Measurements from ENCODE around the gene KIF6. TPM values are rescaled to one million over a fixed set of nuclear protein-coding genes. Genes with fewer than 3 reads are reported as not detected.

KIF6 gene
- total and polyA plus RNA-seq, 4 donors = 2.0 to 4.8 (median 2.9) TPM

GRCh38 chr6:39642270-39642669 lies 82.9 kb downstream of the KIF6 start:
- H3K36me3 ChIP-seq (ENCODE audit: control insufficient read depth, insufficient read depth, low read length) = no peaks in the 10 kb centered on the region
- no peak overlapping the region for H3K4me3 ChIP-seq (ENCODE audit: low read depth, low read length)
- H3K27ac ChIP-seq (ENCODE audit: low read depth, low read length) = no peak overlapping the region
- 43% methylated on average over 1 of the region's 2 CpGs for WGBS (ENCODE audit: insufficient coverage)
- no peaks in the 10 kb centered on the region for H3K4me1 ChIP-seq (ENCODE audit: control insufficient read depth, insufficient read depth, low read length)
- H3K9me3 ChIP-seq (ENCODE audit: control insufficient read depth, insufficient read depth, low read length) = no peaks in the 10 kb centered on the region
- no peak for DNase-seq (ENCODE audit: low read depth in 4 of 6, low spot score in 6 of 6)
- H3K27me3 ChIP-seq (ENCODE audit: control insufficient read depth, insufficient read depth, low read length) = no peaks in the 10 kb centered on the region

- no peak overlapping the region for H3K4me3 ChIP-seq (ENCODE audit: low read depth, low read length)
- H3K36me3 ChIP-seq (ENCODE audit: control insufficient read depth, insufficient read depth, low read length) = no peaks in the 10 kb centered on the region
- H3K9me3 ChIP-seq (ENCODE audit: control insufficient read depth, insufficient read depth, low read length) = no peaks in the 10 kb centered on the region
- H3K4me1 ChIP-seq (ENCODE audit: control insufficient read depth, insufficient read depth, low read length) = no peaks in the 10 kb centered on the region
- H3K27ac ChIP-seq (ENCODE audit: low read depth, low read length) = no peak overlapping the region
- DNase-seq (ENCODE audit: low read depth in 4 of 6, low spot score in 6 of 6) = no peak
- no peaks in the 10 kb centered on the region for H3K27me3 ChIP-seq (ENCODE audit: control insufficient read depth, insufficient read depth, low read length)
- WGBS (ENCODE audit: insufficient coverage) = 100% methylated on average over 1 of the region's 1 CpG
These were observed 86.9 kb downstream of the KIF6 start for GRCh38 chr6:39638126-39638822.

GRCh38 chr6:39634646-39635341 lies 90.4 kb downstream of the KIF6 start:
- DNase-seq (ENCODE audit: low read depth in 4 of 6, low spot score in 6 of 6) = no peak
- Histone ChIP-seq H3K9me3 (ENCODE audit: control insufficient read depth, insufficient read depth, low read length) (no peaks in the 10 kb centered on the region), H3K4me3 (ENCODE audit: low read depth, low read length) (no peak overlapping the region), H3K27ac (ENCODE audit: low read depth, low read length) (no peak overlapping the region), H3K27me3 (ENCODE audit: control insufficient read depth, insufficient read depth, low read length) (no peaks in the 10 kb centered on the region), H3K36me3 (ENCODE audit: control insufficient read depth, insufficient read depth, low read length) (no peaks in the 10 kb centered on the region), H3K4me1 (ENCODE audit: control insufficient read depth, insufficient read depth, low read length) (no peaks in the 10 kb centered on the region)
- WGBS (ENCODE audit: insufficient coverage) = no CpG with 5 or more reads among the region's 3 CpGs

DNA sequence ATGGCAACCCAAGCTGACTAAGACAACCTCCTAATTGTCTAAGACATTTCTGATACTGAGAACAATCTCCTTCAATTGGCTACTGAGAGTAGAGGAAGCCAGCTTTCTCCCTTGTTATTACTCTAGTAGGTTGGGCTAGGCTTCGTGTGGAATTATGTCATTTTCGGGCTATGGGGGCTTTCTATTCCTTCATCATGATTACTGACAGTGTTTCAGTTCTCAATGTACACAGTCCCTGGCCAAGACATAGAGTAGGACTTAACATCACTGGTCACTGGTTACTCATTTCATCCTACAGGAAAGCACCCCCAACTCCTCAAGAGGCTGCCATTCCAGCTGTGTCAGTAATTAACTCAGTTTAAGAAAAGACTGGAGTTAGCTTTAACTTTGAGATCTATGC lies 100.0 kb downstream of the KIF6 start:
- no CpG with 5 or more reads among the region's 2 CpGs for WGBS (ENCODE audit: insufficient coverage)
- DNase-seq (ENCODE audit: low read depth in 4 of 6, low spot score in 6 of 6) = no peak
- H3K4me3 ChIP-seq (ENCODE audit: low read depth, low read length) = no peak overlapping the region

DNA sequence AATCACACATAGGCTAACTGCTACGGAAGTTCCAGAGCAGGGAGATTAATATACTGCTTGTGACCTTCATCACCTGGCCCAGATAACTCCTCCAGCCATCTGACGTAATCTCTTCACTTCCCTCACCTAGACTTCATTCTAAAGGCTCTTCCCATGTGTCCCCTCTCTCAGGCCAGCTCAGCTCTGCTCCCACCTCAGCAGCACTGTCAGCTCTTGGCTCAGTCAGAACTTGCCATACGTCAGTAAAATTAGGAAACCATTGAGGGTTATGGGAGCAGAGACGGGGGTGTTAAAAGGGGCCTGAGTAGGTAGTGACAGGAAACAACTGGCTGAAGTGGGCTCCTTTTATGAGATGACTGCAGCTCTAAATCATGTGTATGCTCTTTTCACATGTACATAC lies 101.5 kb downstream of the KIF6 start:
- 89% methylated on average over 4 of the region's 4 CpGs for WGBS (ENCODE audit: insufficient coverage)
- no peak overlapping the region for H3K27ac ChIP-seq (ENCODE audit: low read depth, low read length)
- H3K9me3 ChIP-seq (ENCODE audit: control insufficient read depth, insufficient read depth, low read length) = no peaks in the 10 kb centered on the region
- no peaks in the 10 kb centered on the region for H3K36me3 ChIP-seq (ENCODE audit: control insufficient read depth, insufficient read depth, low read length)
- DNase-seq (ENCODE audit: low read depth in 4 of 6, low spot score in 6 of 6) = no peak
- H3K27me3 ChIP-seq (ENCODE audit: control insufficient read depth, insufficient read depth, low read length) = no peaks in the 10 kb centered on the region
- H3K4me1 ChIP-seq (ENCODE audit: control insufficient read depth, insufficient read depth, low read length) = no peaks in the 10 kb centered on the region
- H3K4me3 ChIP-seq (ENCODE audit: low read depth, low read length) = no peak overlapping the region

More for the DNA sequence above, 100.0 kb downstream of the KIF6 start:
- Histone ChIP-seq H3K9me3 (ENCODE audit: control insufficient read depth, insufficient read depth, low read length) (no peaks in the 10 kb centered on the region), H3K27me3 (ENCODE audit: control insufficient read depth, insufficient read depth, low read length) (no peaks in the 10 kb centered on the region), H3K27ac (ENCODE audit: low read depth, low read length) (no peak overlapping the region), H3K4me1 (ENCODE audit: control insufficient read depth, insufficient read depth, low read length) (no peaks in the 10 kb centered on the region), H3K36me3 (ENCODE audit: control insufficient read depth, insufficient read depth, low read length) (no peaks in the 10 kb centered on the region)

GRCh38 chr6:39617520-39617919 lies 107.7 kb downstream of the KIF6 start:
- WGBS (ENCODE audit: insufficient coverage) = 67% methylated on average over 1 of the region's 3 CpGs
- Histone ChIP-seq H3K36me3 (ENCODE audit: control insufficient read depth, insufficient read depth, low read length) (no peaks in the 10 kb centered on the region), H3K4me1 (ENCODE audit: control insufficient read depth, insufficient read depth, low read length) (no peaks in the 10 kb centered on the region), H3K27ac (ENCODE audit: low read depth, low read length) (no peak overlapping the region), H3K27me3 (ENCODE audit: control insufficient read depth, insufficient read depth, low read length) (no peaks in the 10 kb centered on the region), H3K4me3 (ENCODE audit: low read depth, low read length) (no peak overlapping the region), H3K9me3 (ENCODE audit: control insufficient read depth, insufficient read depth, low read length) (no peaks in the 10 kb centered on the region)
- no peak for DNase-seq (ENCODE audit: low read depth in 4 of 6, low spot score in 6 of 6)

- Histone ChIP-seq H3K9me3 (ENCODE audit: control insufficient read depth, insufficient read depth, low read length) (no peaks in the 10 kb centered on the region), H3K4me1 (ENCODE audit: control insufficient read depth, insufficient read depth, low read length) (no peaks in the 10 kb centered on the region), H3K27ac (ENCODE audit: low read depth, low read length) (no peak overlapping the region), H3K36me3 (ENCODE audit: control insufficient read depth, insufficient read depth, low read length) (no peaks in the 10 kb centered on the region), H3K27me3 (ENCODE audit: control insufficient read depth, insufficient read depth, low read length) (no peaks in the 10 kb centered on the region), H3K4me3 (ENCODE audit: low read depth, low read length) (no peak overlapping the region)
- peak in 1 of 6 donors; percentile 28 for DNase-seq (ENCODE audit: low read depth in 4 of 6, low spot score in 6 of 6)
These were observed 108.2 kb downstream of the KIF6 start for GRCh38 chr6:39617026-39617425.

DNA sequence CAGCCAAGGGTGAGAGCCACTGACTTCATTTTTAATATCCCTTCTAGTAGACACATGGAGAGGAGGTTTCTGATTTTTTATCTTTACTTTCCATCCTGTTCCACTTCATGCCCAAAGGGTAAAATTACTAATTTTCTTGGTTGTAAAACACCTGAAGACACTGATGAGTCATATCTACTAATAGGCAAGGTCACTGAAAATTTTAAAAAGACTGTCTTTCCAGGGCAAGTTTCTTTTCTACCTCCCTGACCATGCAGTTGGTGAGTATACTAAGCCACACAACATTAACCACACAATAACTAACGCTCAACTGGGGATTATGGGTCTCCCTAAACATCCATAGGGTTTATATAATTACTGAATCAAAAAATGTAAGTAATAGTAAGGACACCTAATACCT lies 109.6 kb downstream of the KIF6 start:
- Histone ChIP-seq H3K36me3 (ENCODE audit: control insufficient read depth, insufficient read depth, low read length) (no peaks in the 10 kb centered on the region), H3K4me1 (ENCODE audit: control insufficient read depth, insufficient read depth, low read length) (no peaks in the 10 kb centered on the region), H3K27me3 (ENCODE audit: control insufficient read depth, insufficient read depth, low read length) (no peaks in the 10 kb centered on the region), H3K4me3 (ENCODE audit: low read depth, low read length) (no peak overlapping the region), H3K27ac (ENCODE audit: low read depth, low read length) (no peak overlapping the region), H3K9me3 (ENCODE audit: control insufficient read depth, insufficient read depth, low read length) (no peaks in the 10 kb centered on the region)
- no CpG with 5 or more reads among the region's 1 CpG for WGBS (ENCODE audit: insufficient coverage)
- DNase-seq (ENCODE audit: low read depth in 4 of 6, low spot score in 6 of 6) = no peak

DNA sequence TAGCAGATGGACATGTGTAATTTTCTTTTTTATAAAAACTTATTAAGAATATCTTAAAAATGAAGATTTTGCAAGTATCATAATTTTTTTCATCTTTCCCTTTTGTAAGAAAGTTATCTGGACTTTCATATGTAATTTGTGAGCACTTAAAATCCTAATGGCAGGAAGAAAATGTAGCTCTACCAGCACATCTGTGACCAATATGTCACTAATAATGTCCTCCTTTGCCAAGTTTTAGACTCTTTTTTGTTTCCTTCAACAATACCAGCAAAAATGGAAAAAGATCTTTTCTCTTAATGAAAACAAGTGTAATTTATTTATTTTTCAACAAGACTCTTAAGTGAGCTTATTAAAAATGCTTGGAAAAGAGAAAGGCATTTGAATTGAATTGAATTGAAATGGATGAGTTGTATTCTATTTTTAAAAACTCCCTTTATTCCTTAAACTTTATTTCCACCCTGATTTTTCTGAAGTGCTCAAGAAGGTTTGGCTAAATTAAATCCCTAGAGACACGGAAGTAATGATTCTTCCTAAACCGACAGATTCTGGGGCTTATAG lies 110.7 kb downstream of the KIF6 start:
- no peak overlapping the region for H3K4me3 ChIP-seq (ENCODE audit: low read depth, low read length)
- H3K9me3 ChIP-seq (ENCODE audit: control insufficient read depth, insufficient read depth, low read length) = no peaks in the 10 kb centered on the region
- H3K27me3 ChIP-seq (ENCODE audit: control insufficient read depth, insufficient read depth, low read length) = no peaks in the 10 kb centered on the region
- WGBS (ENCODE audit: insufficient coverage) = 100% methylated on average over 2 of the region's 2 CpGs
- no peaks in the 10 kb centered on the region for H3K36me3 ChIP-seq (ENCODE audit: control insufficient read depth, insufficient read depth, low read length)
- DNase-seq (ENCODE audit: low read depth in 4 of 6, low spot score in 6 of 6) = no peak
- H3K4me1 ChIP-seq (ENCODE audit: control insufficient read depth, insufficient read depth, low read length) = no peaks in the 10 kb centered on the region
- H3K27ac ChIP-seq (ENCODE audit: low read depth, low read length) = no peak overlapping the region

- DNase-seq (ENCODE audit: low read depth in 4 of 6, low spot score in 6 of 6) = peak in 4 of 6 donors; percentile 9 to 81 (median 40)
- Histone ChIP-seq H3K9me3 (ENCODE audit: control insufficient read depth, insufficient read depth, low read length) (no peaks in the 10 kb centered on the region), H3K4me3 (ENCODE audit: low read depth, low read length) (no peak overlapping the region), H3K4me1 (ENCODE audit: control insufficient read depth, insufficient read depth, low read length) (no peaks in the 10 kb centered on the region), H3K27ac (ENCODE audit: low read depth, low read length) (no peak overlapping the region), H3K27me3 (ENCODE audit: control insufficient read depth, insufficient read depth, low read length) (no peaks in the 10 kb centered on the region), H3K36me3 (ENCODE audit: control insufficient read depth, insufficient read depth, low read length) (no peaks in the 10 kb centered on the region)
- 40% methylated on average over 1 of the region's 3 CpGs for WGBS (ENCODE audit: insufficient coverage)
These were observed 115.0 kb downstream of the KIF6 start for GRCh38 chr6:39610221-39610620.
